GM19397 (cell line): Measurements from ENCODE around the gene PAPOLB.

ENCODE experiments used
- ATAC-seq: cut with Tn5 transposase; IDR thresholded peaks from one replicate; pipeline ENCODE4 v1.9.1; 2021; ENCODE audit warnings: mild to moderate bottlenecking, moderate library complexity; ENCODE audit not compliant: unreplicated experiment

Gene PAPOLB

GRCh38 chr7:4825081-4825480 lies 36.7 kb downstream of the PAPOLB start:
- no peak for ATAC-seq

- ATAC-seq: no peak
Observed at GRCh38 chr7:4824120-4824775, 37.6 kb downstream of the PAPOLB start.

GRCh38 chr7:4823441-4824119 lies 38.2 kb downstream of the PAPOLB start:
- no peak for ATAC-seq

- no peak for ATAC-seq
Observed at GRCh38 chr7:4822677-4823076, 39.2 kb downstream of the PAPOLB start.

- ATAC-seq: no peak
Observed at GRCh38 chr7:4820967-4821471, 40.8 kb downstream of the PAPOLB start.

GRCh38 chr7:4820405-4820966 lies 41.3 kb downstream of the PAPOLB start:
- ATAC-seq: no peak

GRCh38 chr7:4819560-4820404 lies 42.0 kb downstream of the PAPOLB start:
- ATAC-seq: no peak

- ATAC-seq: no peak
Observed at GRCh38 chr7:4818000-4818794, 43.6 kb downstream of the PAPOLB start.

- no peak for ATAC-seq
Observed at GRCh38 chr7:4817178-4817901, 44.5 kb downstream of the PAPOLB start.

GRCh38 chr7:4816419-4817080 lies 45.3 kb downstream of the PAPOLB start:
- no peak for ATAC-seq

GRCh38 chr7:4815609-4816418 lies 46.0 kb downstream of the PAPOLB start:
- ATAC-seq: no peak

GRCh38 chr7:4815121-4815520 lies 46.7 kb downstream of the PAPOLB start:
- ATAC-seq: no peak

- no peak for ATAC-seq
Observed at GRCh38 chr7:4814433-4814832, 47.4 kb downstream of the PAPOLB start.

- ATAC-seq: no peak
Observed at GRCh38 chr7:4809666-4810065, 52.2 kb downstream of the PAPOLB start.

- ATAC-seq: no peak
Observed at GRCh38 chr7:4809091-4809591, 52.7 kb downstream of the PAPOLB start.

GRCh38 chr7:4808565-4808964 lies 53.3 kb downstream of the PAPOLB start:
- ATAC-seq: no peak

- no peak for ATAC-seq
Observed at GRCh38 chr7:4808026-4808425, 53.8 kb downstream of the PAPOLB start.
